Osteocyte (in vitro differentiated cells): Measurements from ENCODE around the gene SMIM36. TPM values are rescaled to one million over a fixed set of nuclear protein-coding genes. Genes with fewer than 3 reads are reported as not detected.

ENCODE experiments used
- DNase-seq: peaks from one replicate; pipeline ENCODE4 v3.0.0; 2021; ENCODE audit warnings: mixed read lengths; ENCODE audit not compliant: unreplicated experiment; ENCODE audit errors: extremely low spot score
- H3K27ac Mint-ChIP-seq: one replicate; pipeline ENCODE4 v1.8.0; 2021; ENCODE audit warnings: mild to moderate bottlenecking, mixed read lengths; ENCODE audit not compliant: unreplicated experiment
- H3K27me3 Mint-ChIP-seq: one replicate; pipeline ENCODE4 v1.8.0; 2021; ENCODE audit warnings: mixed read lengths; ENCODE audit not compliant: unreplicated experiment
- H3K36me3 Mint-ChIP-seq: one replicate; pipeline ENCODE4 v1.8.0; 2021; ENCODE audit warnings: mixed read lengths; ENCODE audit not compliant: unreplicated experiment
- H3K4me1 Mint-ChIP-seq: one replicate; pipeline ENCODE4 v1.8.0; 2021; ENCODE audit warnings: mixed read lengths; ENCODE audit not compliant: unreplicated experiment
- H3K4me3 Mint-ChIP-seq: one replicate; pipeline ENCODE4 v1.8.0; 2021; ENCODE audit warnings: mild to moderate bottlenecking, moderate library complexity, mixed read lengths; ENCODE audit not compliant: unreplicated experiment
- H3K9me3 Mint-ChIP-seq: one replicate; pipeline ENCODE4 v1.8.0; 2021; ENCODE audit warnings: mixed read lengths; ENCODE audit not compliant: unreplicated experiment
- total RNA-seq: library from RNA; stranded (reverse); gene quantifications from 2 replicates; pipeline ENCODE4 v1.2.1, GENCODE V29; 2021
- TF ChIP-seq, protein P1 (sequence below): fragments of 200-600 bp; sonication (generic); IDR thresholded peaks from 2 replicates; pipeline ENCODE4 v1.5.0; 2021; ENCODE audit warnings: antibody characterized with exemption, mild to moderate bottlenecking, moderate library complexity

Gene SMIM36
- total RNA-seq, 1 donor from 2014 or later, result not detected

DNA sequence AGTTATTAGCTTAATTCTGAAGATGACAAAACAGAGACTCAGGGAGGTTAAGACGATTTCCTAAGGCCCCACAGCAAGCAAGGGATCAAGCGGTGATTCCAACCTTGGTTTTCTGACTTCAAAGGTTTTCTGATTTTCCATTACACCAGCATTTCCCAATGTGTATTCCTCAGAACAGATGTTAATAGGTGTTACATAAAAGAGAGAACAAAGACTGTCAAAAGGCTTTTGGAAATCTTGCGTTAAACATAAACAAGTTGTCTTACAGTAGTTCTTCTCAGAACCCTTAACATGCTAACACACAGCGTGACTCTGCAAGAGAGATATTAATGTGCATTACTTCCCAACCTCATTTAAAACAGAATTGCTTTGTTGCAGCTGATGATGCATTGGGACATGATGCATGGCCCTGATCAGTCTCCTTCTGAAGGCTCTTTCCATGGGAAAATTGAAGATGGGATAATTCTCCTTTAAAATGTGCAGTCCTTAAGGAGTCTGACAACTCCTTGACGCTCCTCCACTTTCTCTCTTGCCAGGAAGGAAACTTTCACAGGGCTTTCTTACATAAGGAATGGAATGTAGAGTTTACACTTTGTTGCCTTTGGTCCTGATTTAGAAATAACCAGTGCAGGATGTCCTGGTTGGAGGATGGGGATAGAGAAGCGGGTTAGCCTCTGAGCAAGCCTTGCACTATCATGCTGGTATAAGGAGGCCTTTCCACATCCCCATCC, 68.1 kb downstream of the SMIM36 start:
- TF ChIP-seq, protein P1, sequence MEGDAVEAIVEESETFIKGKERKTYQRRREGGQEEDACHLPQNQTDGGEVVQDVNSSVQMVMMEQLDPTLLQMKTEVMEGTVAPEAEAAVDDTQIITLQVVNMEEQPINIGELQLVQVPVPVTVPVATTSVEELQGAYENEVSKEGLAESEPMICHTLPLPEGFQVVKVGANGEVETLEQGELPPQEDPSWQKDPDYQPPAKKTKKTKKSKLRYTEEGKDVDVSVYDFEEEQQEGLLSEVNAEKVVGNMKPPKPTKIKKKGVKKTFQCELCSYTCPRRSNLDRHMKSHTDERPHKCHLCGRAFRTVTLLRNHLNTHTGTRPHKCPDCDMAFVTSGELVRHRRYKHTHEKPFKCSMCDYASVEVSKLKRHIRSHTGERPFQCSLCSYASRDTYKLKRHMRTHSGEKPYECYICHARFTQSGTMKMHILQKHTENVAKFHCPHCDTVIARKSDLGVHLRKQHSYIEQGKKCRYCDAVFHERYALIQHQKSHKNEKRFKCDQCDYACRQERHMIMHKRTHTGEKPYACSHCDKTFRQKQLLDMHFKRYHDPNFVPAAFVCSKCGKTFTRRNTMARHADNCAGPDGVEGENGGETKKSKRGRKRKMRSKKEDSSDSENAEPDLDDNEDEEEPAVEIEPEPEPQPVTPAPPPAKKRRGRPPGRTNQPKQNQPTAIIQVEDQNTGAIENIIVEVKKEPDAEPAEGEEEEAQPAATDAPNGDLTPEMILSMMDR, result no peak
- H3K4me3 Mint-ChIP-seq, result no peak overlapping the region
- no peaks in the 10 kb centered on the region for H3K27me3 Mint-ChIP-seq
- H3K36me3 Mint-ChIP-seq, result no peaks in the 10 kb centered on the region
- H3K9me3 Mint-ChIP-seq, result no peaks in the 10 kb centered on the region
- DNase-seq, result no peak
- peaks cover 6% of the 10 kb centered on the region for H3K4me1 Mint-ChIP-seq
- H3K27ac Mint-ChIP-seq, result no peak overlapping the region

- TF ChIP-seq, protein P1, result no peak
- Mint-ChIP-seq H3K36me3 (no peaks in the 10 kb centered on the region), H3K4me3 (no peak overlapping the region), H3K27ac (no peak overlapping the region), H3K4me1 (peaks cover 6% of the 10 kb centered on the region), H3K27me3 (no peaks in the 10 kb centered on the region), H3K9me3 (no peaks in the 10 kb centered on the region)
- no peak for DNase-seq
Measured at GRCh38 chr17:55442462-55442861, 68.8 kb downstream of the SMIM36 start.

DNA sequence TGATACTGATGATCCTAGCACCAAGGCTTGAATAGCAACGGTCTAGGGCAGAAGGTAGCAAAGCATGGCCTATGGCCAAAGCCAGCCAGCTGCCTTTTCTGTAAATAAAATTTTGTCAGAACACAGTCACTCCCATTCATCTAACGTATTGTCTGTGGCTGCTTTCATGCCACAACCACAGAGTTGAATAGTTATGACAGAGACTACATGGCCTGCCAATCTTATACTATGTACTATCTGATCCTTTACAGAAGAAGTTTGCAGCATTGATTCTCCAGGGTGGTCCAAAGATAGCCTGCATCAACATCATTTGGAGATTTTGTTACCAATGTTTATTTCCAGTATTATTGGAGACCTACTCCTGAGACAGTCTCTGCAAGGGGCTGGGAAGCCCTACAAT, 69.7 kb downstream of the SMIM36 start:
- DNase-seq, result no peak
- Mint-ChIP-seq H3K4me3 (no peak overlapping the region), H3K4me1 (peaks cover 8% of the 10 kb centered on the region), H3K36me3 (no peaks in the 10 kb centered on the region), H3K27ac (no peak overlapping the region), H3K9me3 (no peaks in the 10 kb centered on the region), H3K27me3 (no peaks in the 10 kb centered on the region)
- TF ChIP-seq, protein P1, result no peak

DNA sequence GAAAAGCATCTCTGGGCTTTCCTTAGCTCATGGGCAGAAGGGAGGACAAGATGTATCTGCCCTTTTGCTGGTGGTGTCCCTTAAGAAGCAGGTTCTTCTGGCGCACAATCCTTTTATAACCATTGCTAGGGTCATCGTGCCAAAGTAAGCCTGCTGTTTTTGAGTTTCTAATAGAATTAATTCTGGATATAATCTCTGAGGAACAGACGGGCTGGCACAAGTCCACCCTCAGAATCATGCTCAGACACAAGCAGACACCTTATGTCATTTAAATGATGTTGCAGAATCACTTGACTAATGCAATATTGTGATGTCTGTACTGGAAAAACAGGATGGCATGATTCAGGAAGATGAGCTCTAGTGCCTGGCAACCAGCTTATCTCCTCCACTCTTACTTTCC, 70.9 kb downstream of the SMIM36 start:
- TF ChIP-seq, protein P1, result no peak
- no peaks in the 10 kb centered on the region for H3K9me3 Mint-ChIP-seq
- H3K4me3 Mint-ChIP-seq, result no peak overlapping the region
- H3K27me3 Mint-ChIP-seq, result no peaks in the 10 kb centered on the region
- peaks cover 8% of the 10 kb centered on the region for H3K4me1 Mint-ChIP-seq
- DNase-seq, result no peak
- H3K36me3 Mint-ChIP-seq, result no peaks in the 10 kb centered on the region
- H3K27ac Mint-ChIP-seq, result no peak overlapping the region

DNA sequence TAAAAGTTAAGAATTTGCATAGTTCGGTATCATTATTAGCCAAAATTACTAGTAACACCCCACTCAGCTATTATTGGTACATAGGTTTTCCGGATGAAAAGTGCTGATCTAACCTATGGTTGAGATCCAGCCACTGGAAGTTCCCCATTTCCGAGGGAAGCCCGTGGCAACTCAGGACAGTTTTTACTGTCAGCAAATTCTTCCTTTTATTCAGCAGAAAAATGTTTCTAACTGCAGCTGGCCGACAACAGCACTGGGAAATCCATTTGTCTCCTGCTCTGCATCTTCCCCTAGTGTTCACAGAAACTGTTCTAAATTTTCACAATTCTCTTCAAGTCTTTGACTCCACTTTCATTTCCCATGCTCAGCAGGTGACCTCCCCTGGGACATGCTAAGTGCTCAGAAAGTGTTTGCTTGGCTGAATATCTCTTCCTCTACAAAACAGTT, 74.1 kb downstream of the SMIM36 start:
- TF ChIP-seq, protein P1, result no peak
- Mint-ChIP-seq H3K27ac (no peak overlapping the region), H3K4me1 (peaks cover 1% of the 10 kb centered on the region), H3K36me3 (no peaks in the 10 kb centered on the region), H3K27me3 (peaks cover 5% of the 10 kb centered on the region), H3K4me3 (no peak overlapping the region), H3K9me3 (no peaks in the 10 kb centered on the region)
- no peak for DNase-seq
